Midbrain (tissue), 1 donor: ENCODE results near the gene PDGFA.

Source experiments
- DNase-seq: peaks from one replicate; lab custom pipeline; 2025; lab: John Stamatoyannopoulos, UW

The PDGFA gene

GRCh38 chr7:490461-491291, 29.0 kb downstream of the PDGFA start:
- DNase-seq = no peak

GRCh38 chr7:489876-490275, 29.8 kb downstream of the PDGFA start:
- DNase-seq = no peak

GRCh38 chr7:486216-486743, 33.4 kb downstream of the PDGFA start:
- no peak for DNase-seq

- no peak for DNase-seq
Observed at GRCh38 chr7:485188-486081, 34.2 kb downstream of the PDGFA start.

GRCh38 chr7:484356-485101, 35.1 kb downstream of the PDGFA start:
- DNase-seq = no peak

- no peak for DNase-seq
Observed at GRCh38 chr7:483656-484355, 35.8 kb downstream of the PDGFA start.

GRCh38 chr7:482521-483083, 37.0 kb downstream of the PDGFA start:
- DNase-seq = no peak

- no peak for DNase-seq
Observed at GRCh38 chr7:481219-481930, 38.3 kb downstream of the PDGFA start.

- DNase-seq = no peak
Observed at GRCh38 chr7:480531-481218, 39.0 kb downstream of the PDGFA start.

- DNase-seq = no peak
Observed at GRCh38 chr7:479948-480499, 39.6 kb downstream of the PDGFA start.

- no peak for DNase-seq
Observed at GRCh38 chr7:479115-479947, 40.3 kb downstream of the PDGFA start.

GRCh38 chr7:477626-478220, 41.9 kb downstream of the PDGFA start:
- no peak for DNase-seq

- DNase-seq = no peak
Observed at GRCh38 chr7:476736-477360, 42.8 kb downstream of the PDGFA start.

- no peak for DNase-seq
Observed at GRCh38 chr7:475951-476441, 43.6 kb downstream of the PDGFA start.

- DNase-seq = no peak
Observed at GRCh38 chr7:475425-475728, 44.3 kb downstream of the PDGFA start.

- DNase-seq = no peak
Observed at GRCh38 chr7:474605-475424, 44.8 kb downstream of the PDGFA start.
